Measurements from ENCODE around the gene ZPBP2.
A peak's percentile ranks its signal among the peaks of the same experiment; 100 is the strongest.

ZPBP2 gene

DNA sequence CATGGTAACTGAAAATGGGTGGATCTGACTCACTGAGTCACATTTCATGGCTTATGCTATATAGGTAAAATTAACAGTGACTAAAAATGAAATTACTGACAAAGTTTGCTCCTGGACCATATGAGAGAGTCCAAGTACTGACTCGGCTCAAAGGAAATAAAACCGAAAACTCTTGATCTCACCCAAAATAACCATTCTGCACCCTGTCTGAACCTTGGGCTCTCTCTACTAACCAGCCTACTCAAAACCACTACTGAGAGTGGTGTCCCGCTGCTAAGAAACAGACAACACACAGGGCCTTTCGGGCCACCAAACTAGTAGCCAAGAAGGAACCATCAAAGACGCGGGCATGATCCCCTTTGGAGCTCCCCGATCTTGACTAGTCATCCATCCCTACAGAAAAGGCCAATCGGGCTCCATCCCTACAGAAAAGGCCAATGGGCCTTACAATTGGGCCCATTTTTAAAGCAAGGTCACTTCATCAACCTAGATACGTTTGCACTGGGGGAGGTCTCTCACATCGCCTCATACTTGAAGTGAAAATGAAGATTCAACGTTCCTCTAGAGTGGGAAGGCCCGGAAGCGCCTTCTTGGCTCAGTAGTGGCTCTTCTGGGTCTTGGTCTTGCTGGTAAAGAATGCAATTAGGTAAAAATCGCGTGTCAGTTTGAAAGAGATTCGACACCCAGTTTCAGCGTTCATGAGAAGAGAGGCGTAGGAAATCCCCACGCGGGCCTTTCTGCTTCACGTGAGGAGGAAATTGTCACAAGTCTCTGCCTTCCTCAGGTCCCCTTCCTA, 720 bp upstream of the ZPBP2 start:
- peak overlapping the region; percentile 64 for H2AFZ ChIP-seq (ENCODE audit: low read length)
- H3K9me2 ChIP-seq (ENCODE audit: low read depth, low read length): no peaks in the 10 kb centered on the region
- TF ChIP-seq, protein P1, sequence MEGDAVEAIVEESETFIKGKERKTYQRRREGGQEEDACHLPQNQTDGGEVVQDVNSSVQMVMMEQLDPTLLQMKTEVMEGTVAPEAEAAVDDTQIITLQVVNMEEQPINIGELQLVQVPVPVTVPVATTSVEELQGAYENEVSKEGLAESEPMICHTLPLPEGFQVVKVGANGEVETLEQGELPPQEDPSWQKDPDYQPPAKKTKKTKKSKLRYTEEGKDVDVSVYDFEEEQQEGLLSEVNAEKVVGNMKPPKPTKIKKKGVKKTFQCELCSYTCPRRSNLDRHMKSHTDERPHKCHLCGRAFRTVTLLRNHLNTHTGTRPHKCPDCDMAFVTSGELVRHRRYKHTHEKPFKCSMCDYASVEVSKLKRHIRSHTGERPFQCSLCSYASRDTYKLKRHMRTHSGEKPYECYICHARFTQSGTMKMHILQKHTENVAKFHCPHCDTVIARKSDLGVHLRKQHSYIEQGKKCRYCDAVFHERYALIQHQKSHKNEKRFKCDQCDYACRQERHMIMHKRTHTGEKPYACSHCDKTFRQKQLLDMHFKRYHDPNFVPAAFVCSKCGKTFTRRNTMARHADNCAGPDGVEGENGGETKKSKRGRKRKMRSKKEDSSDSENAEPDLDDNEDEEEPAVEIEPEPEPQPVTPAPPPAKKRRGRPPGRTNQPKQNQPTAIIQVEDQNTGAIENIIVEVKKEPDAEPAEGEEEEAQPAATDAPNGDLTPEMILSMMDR (IDR thresholded peaks at IDR 0.05; ENCODE audit: low read length): no peak
- no peak for TF ChIP-seq EZH2 (IDR thresholded peaks at IDR 0.05; ENCODE audit: borderline replicate concordance, low read length)
- peaks cover 25% of the 10 kb centered on the region for H3K79me2 ChIP-seq (ENCODE audit: insufficient read depth, low read length)
- peaks cover 62% of the 10 kb centered on the region for H3K4me1 ChIP-seq (ENCODE audit: insufficient read depth, low read length, severe bottlenecking)
- no peaks in the 10 kb centered on the region for H4K20me1 ChIP-seq (ENCODE audit: insufficient read depth, low read length)
- H3F3A ChIP-seq (ENCODE audit: insufficient read depth, low read length): peaks cover 11% of the 10 kb centered on the region
- peak overlapping the region; percentile 99 for H3K4me2 ChIP-seq (ENCODE audit: low read length)
- H3K9ac ChIP-seq (ENCODE audit: low read length): peak overlapping the region; percentile 98
- no peaks in the 10 kb centered on the region for H3K9me3 ChIP-seq (ENCODE audit: low read length)
- H3K27me3 ChIP-seq (ENCODE audit: insufficient read depth, low read length): no peaks in the 10 kb centered on the region
- H3K4me3 ChIP-seq (ENCODE audit: low read depth, low read length, poor library complexity, severe bottlenecking): peak overlapping the region; percentile 23
- peaks cover 8% of the 10 kb centered on the region; the same call in 1 of the 2 replicates for H3K36me3 ChIP-seq (ENCODE audit: insufficient read depth, low read length)
- peak overlapping the region; percentile 99 for H3K27ac ChIP-seq (ENCODE audit: low read depth, low read length, poor library complexity, severe bottlenecking)

DNA sequence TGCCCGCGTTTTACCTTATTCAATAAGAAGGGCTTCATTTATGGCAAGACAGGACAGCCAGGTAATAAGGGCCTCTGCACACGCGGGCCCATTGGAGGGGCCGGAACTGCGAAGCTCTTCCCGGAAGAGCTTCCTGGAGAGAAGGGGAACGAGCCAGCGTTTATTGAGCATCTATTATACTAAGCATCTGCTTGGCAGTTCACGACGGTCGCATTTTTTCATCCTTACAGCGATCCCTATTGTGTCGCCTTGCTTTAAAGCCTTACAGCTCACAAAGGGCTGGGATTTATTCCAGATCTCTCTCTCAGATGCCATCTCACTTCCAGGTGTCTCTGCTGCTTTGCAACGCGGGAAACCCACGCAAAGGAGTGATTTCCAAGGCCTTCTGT, 546 bp downstream of the ZPBP2 start:
- Histone ChIP-seq H3K27ac (ENCODE audit: low read depth, low read length, poor library complexity, severe bottlenecking) (peak overlapping the region; percentile 7), H3K4me2 (ENCODE audit: low read length) (no peak overlapping the region), H3K9me2 (ENCODE audit: low read depth, low read length) (no peaks in the 10 kb centered on the region), H4K20me1 (ENCODE audit: insufficient read depth, low read length) (no peaks in the 10 kb centered on the region), H3K9ac (ENCODE audit: low read length) (no peak overlapping the region), H3F3A (ENCODE audit: insufficient read depth, low read length) (peaks cover 11% of the 10 kb centered on the region), H3K4me1 (ENCODE audit: insufficient read depth, low read length, severe bottlenecking) (peaks cover 70% of the 10 kb centered on the region), H3K9me3 (ENCODE audit: low read length) (no peaks in the 10 kb centered on the region), H2AFZ (ENCODE audit: low read length) (no peak overlapping the region), H3K4me3 (ENCODE audit: low read depth, low read length, poor library complexity, severe bottlenecking) (no peak overlapping the region), H3K36me3 (ENCODE audit: insufficient read depth, low read length) (peaks cover 4% of the 10 kb centered on the region; the same call in 1 of the 2 replicates), H3K79me2 (ENCODE audit: insufficient read depth, low read length) (peaks cover 13% of the 10 kb centered on the region), H3K27me3 (ENCODE audit: insufficient read depth, low read length) (no peaks in the 10 kb centered on the region)
- no peak for TF ChIP-seq EZH2 (IDR thresholded peaks at IDR 0.05; ENCODE audit: borderline replicate concordance, low read length)
- TF ChIP-seq, protein P1 (IDR thresholded peaks at IDR 0.05; ENCODE audit: low read length): no peak

DNA sequence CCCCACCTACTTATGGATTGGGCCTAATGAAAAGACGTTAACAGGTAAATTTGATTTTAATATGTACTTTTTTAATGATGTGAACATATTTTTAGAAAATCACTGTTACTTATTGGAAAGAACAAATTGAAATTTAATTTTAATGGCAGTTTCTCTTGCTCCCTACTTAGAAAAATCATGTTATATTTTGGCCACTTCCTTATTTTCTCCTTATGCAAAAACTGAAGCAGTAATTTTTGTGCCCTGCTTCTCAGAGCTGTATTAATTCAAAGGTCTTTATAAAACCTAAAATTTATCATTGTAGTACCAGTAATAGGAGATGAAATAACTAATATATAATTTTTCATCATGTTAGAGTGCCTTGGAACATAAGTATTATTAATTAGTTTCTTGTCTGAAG, 2.8 kb downstream of the ZPBP2 start:
- Histone ChIP-seq H3K4me3 (ENCODE audit: low read depth, low read length, poor library complexity, severe bottlenecking) (no peak overlapping the region), H3K36me3 (ENCODE audit: insufficient read depth, low read length) (no peaks in the 10 kb centered on the region), H2AFZ (ENCODE audit: low read length) (peak overlapping the region; percentile 68), H3K9me2 (ENCODE audit: low read depth, low read length) (no peaks in the 10 kb centered on the region), H3K27me3 (ENCODE audit: insufficient read depth, low read length) (no peaks in the 10 kb centered on the region), H3K9me3 (ENCODE audit: low read length) (no peaks in the 10 kb centered on the region), H3K4me1 (ENCODE audit: insufficient read depth, low read length, severe bottlenecking) (peaks cover 56% of the 10 kb centered on the region), H4K20me1 (ENCODE audit: insufficient read depth, low read length) (no peaks in the 10 kb centered on the region), H3K4me2 (ENCODE audit: low read length) (peak overlapping the region; percentile 37), H3K79me2 (ENCODE audit: insufficient read depth, low read length) (no peaks in the 10 kb centered on the region), H3K9ac (ENCODE audit: low read length) (peak overlapping the region; percentile 48), H3F3A (ENCODE audit: insufficient read depth, low read length) (peaks cover 7% of the 10 kb centered on the region; the same call in 1 of the 2 replicates), H3K27ac (ENCODE audit: low read depth, low read length, poor library complexity, severe bottlenecking) (peak overlapping the region; percentile 74)
- TF ChIP-seq, protein P1 (IDR thresholded peaks at IDR 0.05; ENCODE audit: low read length): no peak
- no peak for TF ChIP-seq EZH2 (IDR thresholded peaks at IDR 0.05; ENCODE audit: borderline replicate concordance, low read length)

Data from OCI-LY1 (cell line).